Measurements from ENCODE around the gene LARP4B.

DNA sequence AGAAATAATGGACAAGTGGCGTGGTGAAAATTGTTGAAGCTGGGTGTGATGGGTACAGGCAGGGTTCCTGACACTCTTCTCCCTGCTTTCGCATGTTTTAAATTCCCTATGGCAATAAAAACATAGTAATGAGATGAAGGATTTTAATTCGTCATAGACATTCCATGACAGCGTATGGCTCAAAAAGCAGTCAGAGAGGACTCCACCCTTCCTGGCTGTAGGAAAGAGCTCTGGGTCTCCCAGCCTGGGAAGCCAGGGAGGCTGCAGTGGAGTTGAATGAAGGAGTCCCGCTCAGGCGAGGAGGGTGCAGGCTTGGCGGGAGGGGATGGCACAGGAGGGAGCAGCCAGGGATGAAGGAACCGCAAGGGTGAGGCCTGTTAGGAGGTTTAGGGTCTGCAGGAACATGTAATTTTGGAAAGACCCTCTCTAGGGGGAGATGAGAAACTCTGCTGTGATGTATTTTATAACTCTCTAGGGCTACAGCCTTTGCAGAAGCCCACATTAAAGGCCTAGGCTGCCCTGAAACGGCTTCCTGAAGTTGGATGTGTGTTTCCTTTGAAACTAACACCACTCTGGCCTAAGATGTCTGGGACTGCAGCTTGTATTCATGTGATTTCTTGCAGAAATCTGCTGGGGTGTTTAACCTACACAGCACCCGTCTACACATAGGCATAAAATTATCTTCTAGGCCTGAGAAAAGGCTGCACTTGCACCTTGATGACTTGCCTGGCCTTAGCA is 7.6 kb upstream of the LARP4B start:
- TF ChIP-seq, protein P1, sequence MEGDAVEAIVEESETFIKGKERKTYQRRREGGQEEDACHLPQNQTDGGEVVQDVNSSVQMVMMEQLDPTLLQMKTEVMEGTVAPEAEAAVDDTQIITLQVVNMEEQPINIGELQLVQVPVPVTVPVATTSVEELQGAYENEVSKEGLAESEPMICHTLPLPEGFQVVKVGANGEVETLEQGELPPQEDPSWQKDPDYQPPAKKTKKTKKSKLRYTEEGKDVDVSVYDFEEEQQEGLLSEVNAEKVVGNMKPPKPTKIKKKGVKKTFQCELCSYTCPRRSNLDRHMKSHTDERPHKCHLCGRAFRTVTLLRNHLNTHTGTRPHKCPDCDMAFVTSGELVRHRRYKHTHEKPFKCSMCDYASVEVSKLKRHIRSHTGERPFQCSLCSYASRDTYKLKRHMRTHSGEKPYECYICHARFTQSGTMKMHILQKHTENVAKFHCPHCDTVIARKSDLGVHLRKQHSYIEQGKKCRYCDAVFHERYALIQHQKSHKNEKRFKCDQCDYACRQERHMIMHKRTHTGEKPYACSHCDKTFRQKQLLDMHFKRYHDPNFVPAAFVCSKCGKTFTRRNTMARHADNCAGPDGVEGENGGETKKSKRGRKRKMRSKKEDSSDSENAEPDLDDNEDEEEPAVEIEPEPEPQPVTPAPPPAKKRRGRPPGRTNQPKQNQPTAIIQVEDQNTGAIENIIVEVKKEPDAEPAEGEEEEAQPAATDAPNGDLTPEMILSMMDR (IDR thresholded peaks at IDR 0.05): no peak
- no peak for TF ChIP-seq PHF8 (IDR thresholded peaks at IDR 0.05; ENCODE audit: borderline replicate concordance, low read depth)
- no peak for TF ChIP-seq MAFK (IDR thresholded peaks at IDR 0.05; ENCODE audit: partially characterized antibody)
- TF ChIP-seq EP300 (IDR thresholded peaks at IDR 0.05): no peak
- TF ChIP-seq BHLHE40 (IDR thresholded peaks at IDR 0.05; ENCODE audit: low read depth, low read length): no peak
- no peak for TF ChIP-seq SMC3 (IDR thresholded peaks at IDR 0.05)
- no peak for TF ChIP-seq RARB (CRISPR knock-in tag; IDR thresholded peaks at IDR 0.05)
- TF ChIP-seq, protein P2, sequence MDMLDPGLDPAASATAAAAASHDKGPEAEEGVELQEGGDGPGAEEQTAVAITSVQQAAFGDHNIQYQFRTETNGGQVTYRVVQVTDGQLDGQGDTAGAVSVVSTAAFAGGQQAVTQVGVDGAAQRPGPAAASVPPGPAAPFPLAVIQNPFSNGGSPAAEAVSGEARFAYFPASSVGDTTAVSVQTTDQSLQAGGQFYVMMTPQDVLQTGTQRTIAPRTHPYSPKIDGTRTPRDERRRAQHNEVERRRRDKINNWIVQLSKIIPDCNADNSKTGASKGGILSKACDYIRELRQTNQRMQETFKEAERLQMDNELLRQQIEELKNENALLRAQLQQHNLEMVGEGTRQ (IDR thresholded peaks at IDR 0.05): no peak
- TF ChIP-seq NR3C1 (IDR thresholded peaks at IDR 0.05): no peak
- TF ChIP-seq REST (IDR thresholded peaks at IDR 0.05): no peak
- no peak for TF ChIP-seq PBX3 (IDR thresholded peaks at IDR 0.05)
- no peak for TF ChIP-seq RNF2 (IDR thresholded peaks at IDR 0.05; ENCODE audit: borderline replicate concordance, low read depth)

Data from A549 (cell line).